ENCODE data around the gene CLPX.

The CLPX gene

DNA sequence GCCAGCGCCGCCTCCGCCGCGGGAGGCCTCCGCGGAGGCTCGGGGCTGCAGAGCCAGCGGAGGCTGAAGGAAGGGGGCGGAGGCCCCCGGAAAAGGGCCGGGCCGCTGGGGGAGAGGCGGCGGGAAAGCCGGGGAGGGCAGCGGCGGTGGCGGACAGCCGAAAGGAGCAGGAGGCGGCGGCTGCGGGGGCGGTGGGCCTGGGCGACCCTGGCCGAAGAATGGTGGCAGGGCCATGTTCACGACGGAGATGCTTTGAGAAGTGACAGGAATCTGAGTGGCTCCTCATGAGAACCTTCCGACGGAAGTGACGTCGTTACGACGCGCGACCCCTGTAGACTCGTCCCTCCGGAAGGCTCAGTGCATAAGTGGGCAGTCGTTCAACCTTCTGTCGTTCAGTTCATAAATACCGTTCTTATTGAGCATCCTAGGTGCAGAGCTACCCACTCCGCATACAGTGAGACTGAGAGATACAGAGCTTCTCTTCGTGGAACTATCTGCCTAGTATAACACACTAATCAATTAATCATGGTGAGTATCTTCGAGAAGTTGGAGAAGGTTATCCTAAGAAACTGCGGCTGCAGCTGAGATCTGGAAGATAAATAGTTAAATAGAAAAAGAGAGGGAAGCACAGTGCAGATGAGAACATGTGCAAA lies 51.5 kb downstream of the CLPX start, which contains the start of gene PDCD7:
Gene PDCD7, minus strand, starts transcription at position 261 of the 653 bp plus-strand sequence. Its CDS starts 27 bp downstream, at position 234.
- no peak for TF ChIP-seq CTCF (IDR thresholded peaks at IDR 0.05; ENCODE audit: low read depth, low read length)
- peak; percentile 92 for DNase-seq (ENCODE audit: low read depth, low spot score)
- H3K4me3 ChIP-seq (ENCODE audit: low read depth, low read length) = peak within 1 kb of the TSS; percentile 55
- in situ Hi-C loops (cut with HindIII; ENCODE audit: low sequenced_read_pairs) = no loop called here

DNA sequence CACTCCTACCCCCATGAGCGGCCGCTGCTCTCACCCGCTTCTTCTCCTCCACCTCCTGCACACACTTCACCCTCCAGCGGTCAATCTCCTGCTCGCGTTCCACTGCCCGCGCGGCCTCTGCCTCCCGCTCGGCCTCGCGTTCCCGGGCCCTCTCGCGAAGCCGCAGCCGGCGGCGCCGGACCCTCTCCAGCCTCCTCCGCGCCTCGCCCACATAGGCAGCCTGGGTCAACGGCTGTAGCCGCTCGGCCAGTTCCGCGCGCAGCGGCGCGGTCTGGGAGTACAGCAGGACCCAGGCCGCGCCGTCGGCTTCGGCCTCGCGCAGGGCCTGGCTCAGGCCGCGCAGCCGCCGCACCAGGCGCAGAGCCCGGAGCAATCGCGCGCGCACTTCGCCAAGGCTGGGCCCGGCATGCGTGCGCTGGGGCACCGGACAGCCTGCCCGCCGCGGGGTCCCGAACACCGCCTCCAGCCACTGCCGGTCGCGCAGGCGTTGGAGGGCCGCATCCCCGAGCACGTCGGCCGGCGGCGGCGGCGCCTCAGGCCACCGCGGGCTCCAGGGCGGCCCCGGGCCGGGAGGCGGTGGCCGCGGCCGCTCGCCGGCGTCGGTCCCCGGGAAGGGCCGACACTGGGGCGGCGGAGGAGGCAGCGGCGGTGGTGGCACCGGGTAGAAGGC lies 52.1 kb downstream of the CLPX start:
- in situ Hi-C loops (cut with HindIII; ENCODE audit: low sequenced_read_pairs) = no loop called here
- TF ChIP-seq CTCF (IDR thresholded peaks at IDR 0.05; ENCODE audit: low read depth, low read length) = no peak
- H3K4me3 ChIP-seq (ENCODE audit: low read depth, low read length) = peak overlapping the region; percentile 55
- peak; percentile 53 for DNase-seq (ENCODE audit: low read depth, low spot score)

DNA sequence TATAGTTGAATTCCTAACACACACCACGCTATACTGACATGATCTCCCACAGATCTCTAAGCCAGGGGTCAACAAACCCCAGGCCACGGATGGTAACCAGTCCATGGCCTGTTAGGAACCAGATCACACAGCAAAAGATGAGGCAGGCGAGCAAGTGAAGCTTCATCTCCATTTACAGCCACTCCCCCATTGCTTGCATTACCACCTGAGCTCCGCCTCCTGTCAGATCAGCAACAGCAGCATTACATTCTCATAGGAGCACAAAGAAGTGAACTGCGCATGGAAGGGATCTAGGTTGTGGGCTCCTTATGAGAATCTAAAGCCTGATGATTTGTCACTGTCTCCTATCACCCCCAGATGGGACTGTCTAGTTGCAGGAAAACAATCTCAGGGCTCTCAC lies 54.2 kb downstream of the CLPX start:
- no peak for DNase-seq (ENCODE audit: low read depth, low spot score)
- no peak for TF ChIP-seq CTCF (IDR thresholded peaks at IDR 0.05; ENCODE audit: low read depth, low read length)
- in situ Hi-C loops (cut with HindIII; ENCODE audit: low sequenced_read_pairs) = no loop called here
- H3K4me3 ChIP-seq (ENCODE audit: low read depth, low read length) = no peak overlapping the region

GRCh38 chr15:65115542-65115941 lies 69.6 kb downstream of the CLPX start:
- no peak for DNase-seq (ENCODE audit: low read depth, low spot score)

DNA sequence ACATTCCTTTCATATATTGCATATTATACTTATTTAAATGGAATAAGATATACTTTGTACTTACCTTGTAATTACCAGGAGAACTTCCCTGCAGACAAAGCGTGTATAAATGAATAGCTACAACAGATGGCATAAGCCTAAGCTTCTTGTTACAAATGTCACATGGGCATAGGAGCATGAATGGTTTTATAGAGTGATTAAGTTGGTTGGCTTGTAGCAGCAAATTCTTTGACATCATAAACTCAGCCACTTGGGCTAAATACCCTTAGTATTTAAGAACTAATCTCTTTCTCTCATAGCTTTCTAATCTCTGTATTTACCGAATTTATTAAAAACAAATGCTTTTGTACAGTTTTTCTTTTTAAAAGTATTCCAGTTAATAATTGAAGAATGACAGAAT lies 70.1 kb downstream of the CLPX start, which contains the start of gene UBAP1L:
Gene UBAP1L, minus strand, starts transcription at position 115 of the 400 bp plus-strand sequence. CDS start 8,985 bp downstream, outside the sequence.
- in situ Hi-C loops (cut with HindIII; ENCODE audit: low sequenced_read_pairs) = no loop called here
- TF ChIP-seq CTCF (IDR thresholded peaks at IDR 0.05; ENCODE audit: low read depth, low read length) = no peak
- no peak within 1 kb of the TSS for H3K4me3 ChIP-seq (ENCODE audit: low read depth, low read length)
- no peak for DNase-seq (ENCODE audit: low read depth, low spot score)

More at GRCh38 chr15:65115542-65115941, 69.6 kb downstream of the CLPX start:
- no peak for TF ChIP-seq CTCF (IDR thresholded peaks at IDR 0.05; ENCODE audit: low read depth, low read length)
- H3K4me3 ChIP-seq (ENCODE audit: low read depth, low read length) = no peak overlapping the region
- in situ Hi-C loops (cut with HindIII; ENCODE audit: low sequenced_read_pairs) = no loop called here

DNA sequence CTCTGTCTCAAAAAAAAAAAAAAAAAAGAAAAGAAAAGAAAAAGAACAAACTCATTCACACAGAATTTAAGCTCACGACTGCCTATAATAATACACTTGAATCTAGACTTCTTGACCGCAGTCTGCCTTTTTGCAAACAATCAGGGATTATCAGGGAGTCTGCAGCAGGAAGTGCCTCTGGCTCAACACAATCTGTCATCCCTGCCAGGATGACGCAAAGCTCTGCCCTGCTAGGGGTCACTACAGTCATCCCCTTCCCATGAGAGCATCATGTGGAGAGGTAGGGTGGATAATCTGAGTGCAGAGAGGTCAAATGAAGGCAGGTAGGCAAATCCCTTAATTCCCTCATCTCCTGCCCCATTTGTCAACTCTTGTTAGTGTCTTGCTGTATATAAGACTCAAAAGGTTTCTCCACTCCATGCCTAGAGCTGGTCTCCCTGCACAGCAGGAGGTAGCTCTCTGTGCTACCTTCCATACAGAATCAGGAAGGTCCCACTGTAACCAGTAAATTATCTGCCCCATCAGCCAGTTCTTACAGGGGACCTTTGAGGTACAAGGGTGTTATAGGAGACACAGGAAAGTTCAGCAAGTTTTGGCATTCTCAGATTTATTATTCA lies 74.4 kb downstream of the CLPX start:
- peak; percentile 15 for DNase-seq (ENCODE audit: low read depth, low spot score)
- no peak for TF ChIP-seq CTCF (IDR thresholded peaks at IDR 0.05; ENCODE audit: low read depth, low read length)
- no peak overlapping the region for H3K4me3 ChIP-seq (ENCODE audit: low read depth, low read length)
- in situ Hi-C loops (cut with HindIII; ENCODE audit: low sequenced_read_pairs) = no loop called here
